Measurements from ENCODE around the gene HAPLN1. TPM values are rescaled to one million over a fixed set of nuclear protein-coding genes. Genes with fewer than 3 reads are reported as not detected.
A peak's percentile ranks its signal among the peaks of the same experiment; 100 is the strongest.

The HAPLN1 gene
- total RNA-seq, 6 experiments from 2014 or later = 10.2 to 118 (median 112) TPM

DNA sequence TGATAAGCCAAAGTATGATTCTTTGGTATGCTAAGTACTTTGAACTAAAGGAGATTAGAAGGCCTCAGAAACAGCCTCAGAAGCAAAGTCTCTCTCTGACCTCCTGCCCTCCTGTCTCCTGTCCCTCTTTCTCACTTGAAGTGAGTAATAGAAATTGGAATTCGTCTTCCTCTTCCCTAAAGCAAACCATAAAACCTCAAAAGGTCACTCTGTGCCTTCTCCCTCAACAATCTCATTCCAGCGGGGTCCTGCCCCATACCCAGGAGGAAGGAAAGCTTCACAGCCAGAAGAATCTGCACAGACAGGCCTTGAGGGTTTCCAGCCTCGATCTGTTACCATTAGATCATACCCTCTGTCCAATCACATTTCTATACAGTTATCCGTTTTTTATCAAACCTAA, 87.8 kb downstream of the HAPLN1 start:
- DNase-seq = peak; percentile 64
- Mint-ChIP-seq H3K27me3 (ENCODE audit: insufficient read depth) (peaks cover 5% of the 10 kb centered on the region), H3K36me3 (ENCODE audit: low read depth) (no peaks in the 10 kb centered on the region), H3K4me1 (ENCODE audit: low read depth) (peaks cover 25% of the 10 kb centered on the region), H3K9me3 (no peaks in the 10 kb centered on the region), H3K27ac (no peak overlapping the region; the same call in 1 of the 2 replicates), H3K4me3 (no peak overlapping the region)
- TF ChIP-seq, protein P1, sequence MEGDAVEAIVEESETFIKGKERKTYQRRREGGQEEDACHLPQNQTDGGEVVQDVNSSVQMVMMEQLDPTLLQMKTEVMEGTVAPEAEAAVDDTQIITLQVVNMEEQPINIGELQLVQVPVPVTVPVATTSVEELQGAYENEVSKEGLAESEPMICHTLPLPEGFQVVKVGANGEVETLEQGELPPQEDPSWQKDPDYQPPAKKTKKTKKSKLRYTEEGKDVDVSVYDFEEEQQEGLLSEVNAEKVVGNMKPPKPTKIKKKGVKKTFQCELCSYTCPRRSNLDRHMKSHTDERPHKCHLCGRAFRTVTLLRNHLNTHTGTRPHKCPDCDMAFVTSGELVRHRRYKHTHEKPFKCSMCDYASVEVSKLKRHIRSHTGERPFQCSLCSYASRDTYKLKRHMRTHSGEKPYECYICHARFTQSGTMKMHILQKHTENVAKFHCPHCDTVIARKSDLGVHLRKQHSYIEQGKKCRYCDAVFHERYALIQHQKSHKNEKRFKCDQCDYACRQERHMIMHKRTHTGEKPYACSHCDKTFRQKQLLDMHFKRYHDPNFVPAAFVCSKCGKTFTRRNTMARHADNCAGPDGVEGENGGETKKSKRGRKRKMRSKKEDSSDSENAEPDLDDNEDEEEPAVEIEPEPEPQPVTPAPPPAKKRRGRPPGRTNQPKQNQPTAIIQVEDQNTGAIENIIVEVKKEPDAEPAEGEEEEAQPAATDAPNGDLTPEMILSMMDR (IDR thresholded peaks at IDR 0.05) = no peak

GRCh38 chr5:83628360-83628759, 92.3 kb downstream of the HAPLN1 start:
- peak; percentile 9 for DNase-seq
- H3K4me1 Mint-ChIP-seq (ENCODE audit: low read depth) = peaks cover 12% of the 10 kb centered on the region
- TF ChIP-seq, protein P1 (IDR thresholded peaks at IDR 0.05) = no peak
- H3K9me3 Mint-ChIP-seq = no peaks in the 10 kb centered on the region
- H3K36me3 Mint-ChIP-seq (ENCODE audit: low read depth) = no peaks in the 10 kb centered on the region
- peaks cover 11% of the 10 kb centered on the region for H3K27me3 Mint-ChIP-seq (ENCODE audit: insufficient read depth)
- H3K27ac Mint-ChIP-seq = no peak overlapping the region
- no peak overlapping the region for H3K4me3 Mint-ChIP-seq

- Mint-ChIP-seq H3K27ac (no peak overlapping the region), H3K36me3 (ENCODE audit: low read depth) (peaks cover 7% of the 10 kb centered on the region; the same call in 1 of the 2 replicates), H3K27me3 (ENCODE audit: insufficient read depth) (no peaks in the 10 kb centered on the region; the same call in none of the 2 replicates), H3K4me1 (ENCODE audit: low read depth) (no peaks in the 10 kb centered on the region), H3K9me3 (peaks cover 20% of the 10 kb centered on the region), H3K4me3 (no peak overlapping the region)
- TF ChIP-seq, protein P1 (IDR thresholded peaks at IDR 0.05) = no peak
- no peak for DNase-seq
Measured at GRCh38 chr5:83614841-83615240, 105.8 kb downstream of the HAPLN1 start.

- no peaks in the 10 kb centered on the region for H3K36me3 Mint-ChIP-seq (ENCODE audit: low read depth)
- H3K27me3 Mint-ChIP-seq (ENCODE audit: insufficient read depth) = peaks cover 11% of the 10 kb centered on the region; the same call in 1 of the 2 replicates
- no peaks in the 10 kb centered on the region for H3K4me1 Mint-ChIP-seq (ENCODE audit: low read depth)
- H3K4me3 Mint-ChIP-seq = no peak overlapping the region
- H3K9me3 Mint-ChIP-seq = no peaks in the 10 kb centered on the region
- DNase-seq = peak; percentile 23
- TF ChIP-seq, protein P1 (IDR thresholded peaks at IDR 0.05) = peak; percentile 72
- H3K27ac Mint-ChIP-seq = no peak overlapping the region
Measured at GRCh38 chr5:83608122-83608521, 112.5 kb downstream of the HAPLN1 start.

GRCh38 chr5:83595217-83595616, 125.4 kb downstream of the HAPLN1 start:
- H3K4me1 Mint-ChIP-seq (ENCODE audit: low read depth) = no peaks in the 10 kb centered on the region
- H3K9me3 Mint-ChIP-seq = no peaks in the 10 kb centered on the region
- no peaks in the 10 kb centered on the region for H3K36me3 Mint-ChIP-seq (ENCODE audit: low read depth)
- H3K4me3 Mint-ChIP-seq = no peak overlapping the region
- no peak overlapping the region for H3K27ac Mint-ChIP-seq
- TF ChIP-seq, protein P1 (IDR thresholded peaks at IDR 0.05) = peak; percentile 45
- H3K27me3 Mint-ChIP-seq (ENCODE audit: insufficient read depth) = peaks cover 12% of the 10 kb centered on the region
- no peak for DNase-seq

DNA sequence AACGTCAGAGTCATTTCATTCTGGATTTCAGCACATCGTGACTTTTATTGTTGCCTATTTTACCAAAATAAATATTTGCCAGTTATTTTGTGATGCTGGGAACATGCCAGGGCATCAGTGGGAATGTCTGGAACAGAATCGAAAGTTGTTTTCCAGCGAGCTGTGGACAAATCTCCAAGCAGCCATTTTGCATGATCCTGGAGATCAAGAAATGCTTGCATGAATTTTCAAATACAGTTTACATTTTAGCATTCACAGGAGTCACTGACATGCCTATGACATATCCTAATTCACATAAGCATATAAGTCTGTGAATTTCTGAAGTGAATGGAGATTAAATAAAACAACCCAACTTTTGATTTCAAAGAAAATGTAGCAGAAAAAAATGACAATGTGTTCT, 129.7 kb downstream of the HAPLN1 start:
- H3K36me3 Mint-ChIP-seq (ENCODE audit: low read depth) = no peaks in the 10 kb centered on the region
- H3K27me3 Mint-ChIP-seq (ENCODE audit: insufficient read depth) = peaks cover 9% of the 10 kb centered on the region
- TF ChIP-seq, protein P1 (IDR thresholded peaks at IDR 0.05) = no peak
- no peak overlapping the region for H3K4me3 Mint-ChIP-seq
- no peaks in the 10 kb centered on the region for H3K9me3 Mint-ChIP-seq
- peaks cover 9% of the 10 kb centered on the region; the same call in 1 of the 2 replicates for H3K4me1 Mint-ChIP-seq (ENCODE audit: low read depth)
- H3K27ac Mint-ChIP-seq = no peak overlapping the region
- DNase-seq = no peak

Data from HFFc6 (cell line).